OCI-LY3 (cell line): ENCODE data around the gene SSBP2.

Source experiments
- CTCF ChIP-seq: fragments of 200-600, 300-600 bp; sonication (generic); IDR thresholded peaks from 2 replicates; pipeline ENCODE4 v1.5.1; 2014; ENCODE audit warnings: antibody characterized with exemption, low read length, low read depth
- EZH2phosphoT487 ChIP-seq: fragments of 200-600 bp; shearing (Covaris generic); IDR thresholded peaks from 2 replicates; pipeline ENCODE4 v1.6.1; 2018; ENCODE audit warnings: antibody characterized with exemption, mixed run types, low read depth

- TF ChIP-seq CTCF (peak; percentile 21; the same call in 1 of the 2 replicates), EZH2phosphoT487 (no peak)
Measured at GRCh38 chr5:81748556-81748955, 2.3 kb downstream of the SSBP2 start.
